ENCODE data around the gene MAD1L1.

The MAD1L1 gene

GRCh38 chr7:1909476-1909875, 323.3 kb downstream of the MAD1L1 start:
- Histone ChIP-seq H3K4me2 (ENCODE audit: low read length, poor library complexity, severe bottlenecking) (no peak overlapping the region), H3K14ac (ENCODE audit: low read length in 2 of 2) (no peak overlapping the region), H3K9ac (ENCODE audit: low read length) (no peak overlapping the region), H3K4ac (ENCODE audit: low read depth in 1 of 2, low read length in 2 of 2) (no peak overlapping the region), H3K36me3 (ENCODE audit: control insufficient read depth in 1 of 2, insufficient read depth in 2 of 2, low read depth in 1 of 2, low read length in 2 of 2) (peaks cover 0 to 32% of the 10 kb centered on the region in 2 experiments), H2BK15ac (ENCODE audit: low read depth, poor library complexity, severe bottlenecking) (no peak overlapping the region), H2BK5ac (ENCODE audit: low read depth, low read length, poor library complexity, severe bottlenecking) (no peak overlapping the region), H3K79me1 (replicated peaks; ENCODE audit: low read length, poor library complexity, severe bottlenecking) (no peaks in the 10 kb centered on the region), H3K4me1 (ENCODE audit: control insufficient read depth, insufficient read depth, low read depth, low read length) (peaks cover 2% of the 10 kb centered on the region), H3K4me3 (ENCODE audit: insufficient read depth in 1 of 2, low read depth in 1 of 2, low read length in 2 of 2) (no peak overlapping the region), H2AK5ac (ENCODE audit: low read length, severe bottlenecking) (no peak overlapping the region), H2BK120ac (ENCODE audit: low read depth, low read length) (no peak overlapping the region), H4K8ac (ENCODE audit: low read length) (no peak overlapping the region), H3K9me3 (ENCODE audit: control insufficient read depth, low read length) (no peaks in the 10 kb centered on the region), H3K27ac (ENCODE audit: low read length, poor library complexity, severe bottlenecking) (no peak overlapping the region), H4K91ac (ENCODE audit: low read length) (no peak overlapping the region), H2BK12ac (ENCODE audit: low read length in 2 of 2) (no peak overlapping the region), H3K23ac (ENCODE audit: low read length in 2 of 2) (no peak overlapping the region), H3K18ac (ENCODE audit: low read depth in 1 of 2, low read length in 2 of 2) (no peak overlapping the region), H3K27me3 (ENCODE audit: control insufficient read depth in 1 of 2, insufficient read depth in 1 of 2, low read length in 2 of 2) (no peaks in the 10 kb centered on the region), H2AFZ (ENCODE audit: low read depth, low read length) (no peak overlapping the region)
- WGBS: 97% methylated on average over 15 of the region's 15 CpGs
- DNase-seq: no peak

GRCh38 chr7:1908823-1909420, 323.8 kb downstream of the MAD1L1 start:
- no peak overlapping the region for H2AFZ ChIP-seq (ENCODE audit: low read depth, low read length)
- H3K4ac ChIP-seq (ENCODE audit: low read depth in 1 of 2, low read length in 2 of 2): no peak overlapping the region
- H3K14ac ChIP-seq (ENCODE audit: low read length in 2 of 2): no peak overlapping the region
- no peak overlapping the region for H3K18ac ChIP-seq (ENCODE audit: low read depth in 1 of 2, low read length in 2 of 2)
- H3K9me3 ChIP-seq (ENCODE audit: control insufficient read depth, low read length): no peaks in the 10 kb centered on the region
- H2BK5ac ChIP-seq (ENCODE audit: low read depth, low read length, poor library complexity, severe bottlenecking): no peak overlapping the region
- no peak overlapping the region for H2BK120ac ChIP-seq (ENCODE audit: low read depth, low read length)
- no peak overlapping the region for H4K8ac ChIP-seq (ENCODE audit: low read length)
- H3K9ac ChIP-seq (ENCODE audit: low read length): no peak overlapping the region
- H2BK15ac ChIP-seq (ENCODE audit: low read depth, poor library complexity, severe bottlenecking): no peak overlapping the region
- no peaks in the 10 kb centered on the region for H3K79me1 ChIP-seq (replicated peaks; ENCODE audit: low read length, poor library complexity, severe bottlenecking)
- H3K36me3 ChIP-seq (ENCODE audit: control insufficient read depth in 1 of 2, insufficient read depth in 2 of 2, low read depth in 1 of 2, low read length in 2 of 2): peaks cover 0 to 28% of the 10 kb centered on the region in 2 experiments
- DNase-seq: no peak
- H3K23ac ChIP-seq (ENCODE audit: low read length in 2 of 2): no peak overlapping the region
- H3K27ac ChIP-seq (ENCODE audit: low read length, poor library complexity, severe bottlenecking): no peak overlapping the region
- no peaks in the 10 kb centered on the region for H3K27me3 ChIP-seq (ENCODE audit: control insufficient read depth in 1 of 2, insufficient read depth in 1 of 2, low read length in 2 of 2)
- H3K4me2 ChIP-seq (ENCODE audit: low read length, poor library complexity, severe bottlenecking): no peak overlapping the region
- peaks cover 2% of the 10 kb centered on the region for H3K4me1 ChIP-seq (ENCODE audit: control insufficient read depth, insufficient read depth, low read depth, low read length)
- no peak overlapping the region for H3K4me3 ChIP-seq (ENCODE audit: insufficient read depth in 1 of 2, low read depth in 1 of 2, low read length in 2 of 2)
- H2BK12ac ChIP-seq (ENCODE audit: low read length in 2 of 2): no peak overlapping the region
- 96% methylated on average over 21 of the region's 24 CpGs for WGBS
- H4K91ac ChIP-seq (ENCODE audit: low read length): no peak overlapping the region
- H2AK5ac ChIP-seq (ENCODE audit: low read length, severe bottlenecking): no peak overlapping the region

GRCh38 chr7:1907751-1908365, 324.9 kb downstream of the MAD1L1 start:
- Histone ChIP-seq H3K27me3 (ENCODE audit: control insufficient read depth in 1 of 2, insufficient read depth in 1 of 2, low read length in 2 of 2) (no peaks in the 10 kb centered on the region), H4K8ac (ENCODE audit: low read length) (no peak overlapping the region), H2BK15ac (ENCODE audit: low read depth, poor library complexity, severe bottlenecking) (no peak overlapping the region), H3K9me3 (ENCODE audit: control insufficient read depth, low read length) (no peaks in the 10 kb centered on the region), H2AFZ (ENCODE audit: low read depth, low read length) (no peak overlapping the region), H3K4ac (ENCODE audit: low read depth in 1 of 2, low read length in 2 of 2) (no peak overlapping the region), H3K4me3 (ENCODE audit: insufficient read depth in 1 of 2, low read depth in 1 of 2, low read length in 2 of 2) (no peak overlapping the region), H3K27ac (ENCODE audit: low read length, poor library complexity, severe bottlenecking) (no peak overlapping the region), H3K79me1 (replicated peaks; ENCODE audit: low read length, poor library complexity, severe bottlenecking) (no peaks in the 10 kb centered on the region), H3K4me2 (ENCODE audit: low read length, poor library complexity, severe bottlenecking) (no peak overlapping the region), H3K9ac (ENCODE audit: low read length) (no peak overlapping the region), H4K91ac (ENCODE audit: low read length) (no peak overlapping the region), H3K36me3 (ENCODE audit: control insufficient read depth in 1 of 2, insufficient read depth in 2 of 2, low read depth in 1 of 2, low read length in 2 of 2) (peaks cover 0 to 24% of the 10 kb centered on the region in 2 experiments), H2BK5ac (ENCODE audit: low read depth, low read length, poor library complexity, severe bottlenecking) (no peak overlapping the region), H3K4me1 (ENCODE audit: control insufficient read depth, insufficient read depth, low read depth, low read length) (peaks cover 2% of the 10 kb centered on the region), H2BK12ac (ENCODE audit: low read length in 2 of 2) (no peak overlapping the region), H3K23ac (ENCODE audit: low read length in 2 of 2) (no peak overlapping the region), H2BK120ac (ENCODE audit: low read depth, low read length) (no peak overlapping the region), H2AK5ac (ENCODE audit: low read length, severe bottlenecking) (no peak overlapping the region), H3K18ac (ENCODE audit: low read depth in 1 of 2, low read length in 2 of 2) (no peak overlapping the region), H3K14ac (ENCODE audit: low read length in 2 of 2) (peak overlapping the region in 1 of 2 experiments; percentile 62)
- WGBS: 98% methylated on average over 22 of the region's 22 CpGs
- DNase-seq: no peak

DNA sequence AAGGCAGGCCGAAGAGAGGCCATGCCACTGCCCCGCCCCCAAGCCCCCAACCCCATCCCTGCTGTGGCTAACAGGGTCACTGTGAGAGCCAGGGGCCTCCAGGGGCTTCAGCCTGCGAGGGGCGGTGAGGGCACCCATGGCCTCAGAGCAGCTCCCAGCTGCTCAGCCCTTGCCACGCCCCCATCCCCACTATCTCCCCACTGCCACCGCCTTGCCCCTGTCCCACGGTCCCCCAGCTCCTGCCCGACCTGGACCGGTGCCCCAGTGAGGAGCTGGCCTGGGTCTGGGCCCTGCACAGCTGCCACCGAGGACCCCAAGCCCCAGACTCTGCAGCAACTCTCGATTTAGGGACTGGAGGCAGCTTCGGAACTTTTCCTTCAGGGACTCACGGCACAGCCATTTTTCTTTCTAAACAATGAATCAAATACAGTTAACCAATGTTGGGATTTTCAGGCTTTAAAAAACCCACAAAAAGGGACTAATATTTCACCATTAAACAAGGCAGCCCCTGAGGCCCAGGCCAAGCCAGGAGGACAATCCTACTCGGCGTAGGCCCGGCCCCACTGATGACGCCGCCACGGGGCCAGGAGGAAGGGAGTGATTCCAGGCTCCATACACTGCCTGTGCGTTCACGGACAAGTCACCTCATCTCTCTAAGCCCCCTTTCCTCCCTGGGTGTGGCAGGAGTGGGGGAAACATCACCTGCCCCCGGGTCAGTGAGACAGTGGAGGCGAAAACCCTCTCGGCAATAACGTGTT, 325.6 kb downstream of the MAD1L1 start:
- no peak overlapping the region for H3K27ac ChIP-seq (ENCODE audit: low read length, poor library complexity, severe bottlenecking)
- DNase-seq: no peak
- H4K8ac ChIP-seq (ENCODE audit: low read length): no peak overlapping the region
- 96% methylated on average over 24 of the region's 25 CpGs for WGBS
- peaks cover 0 to 19% of the 10 kb centered on the region in 2 experiments for H3K36me3 ChIP-seq (ENCODE audit: control insufficient read depth in 1 of 2, insufficient read depth in 2 of 2, low read depth in 1 of 2, low read length in 2 of 2)
- H3K23ac ChIP-seq (ENCODE audit: low read length in 2 of 2): no peak overlapping the region
- H3K9me3 ChIP-seq (ENCODE audit: control insufficient read depth, low read length): no peaks in the 10 kb centered on the region
- peak overlapping the region in 1 of 2 experiments; percentile 4 for H2BK12ac ChIP-seq (ENCODE audit: low read length in 2 of 2)
- H3K14ac ChIP-seq (ENCODE audit: low read length in 2 of 2): no peak overlapping the region
- H3K79me1 ChIP-seq (replicated peaks; ENCODE audit: low read length, poor library complexity, severe bottlenecking): no peaks in the 10 kb centered on the region
- peaks cover 2% of the 10 kb centered on the region for H3K4me1 ChIP-seq (ENCODE audit: control insufficient read depth, insufficient read depth, low read depth, low read length)
- H4K91ac ChIP-seq (ENCODE audit: low read length): no peak overlapping the region
- no peak overlapping the region for H2BK15ac ChIP-seq (ENCODE audit: low read depth, poor library complexity, severe bottlenecking)
- H3K4me2 ChIP-seq (ENCODE audit: low read length, poor library complexity, severe bottlenecking): no peak overlapping the region
- H3K4me3 ChIP-seq (ENCODE audit: insufficient read depth in 1 of 2, low read depth in 1 of 2, low read length in 2 of 2): no peak overlapping the region
- no peaks in the 10 kb centered on the region for H3K27me3 ChIP-seq (ENCODE audit: control insufficient read depth in 1 of 2, insufficient read depth in 1 of 2, low read length in 2 of 2)
- no peak overlapping the region for H2BK120ac ChIP-seq (ENCODE audit: low read depth, low read length)
- H2BK5ac ChIP-seq (ENCODE audit: low read depth, low read length, poor library complexity, severe bottlenecking): no peak overlapping the region
- no peak overlapping the region for H3K18ac ChIP-seq (ENCODE audit: low read depth in 1 of 2, low read length in 2 of 2)
- no peak overlapping the region for H3K9ac ChIP-seq (ENCODE audit: low read length)
- H3K4ac ChIP-seq (ENCODE audit: low read depth in 1 of 2, low read length in 2 of 2): no peak overlapping the region
- H2AFZ ChIP-seq (ENCODE audit: low read depth, low read length): no peak overlapping the region
- no peak overlapping the region for H2AK5ac ChIP-seq (ENCODE audit: low read length, severe bottlenecking)

Data from mesenchymal stem cell (in vitro differentiated cells and primary cell).